Ishikawa (cell line): ENCODE results near the gene SPATA32.

ENCODE experiments used
- CEBPB ChIP-seq: IDR thresholded peaks from 2 replicates; pipeline ENCODE4 v1.6.1; 2012
- CREB1 ChIP-seq: IDR thresholded peaks from 2 replicates; pipeline ENCODE4 v1.6.1; 2012; ENCODE audit warnings: low read depth
- EGR1 ChIP-seq: IDR thresholded peaks from 2 replicates; pipeline ENCODE4 v1.6.1; 2012
- EP300 ChIP-seq: IDR thresholded peaks from 2 replicates; pipeline ENCODE4 v1.6.1; 2012; ENCODE audit warnings: borderline replicate concordance
- FOXM1 ChIP-seq: IDR thresholded peaks from 2 replicates; pipeline ENCODE4 v1.6.1; 2012; ENCODE audit warnings: low read depth, borderline replicate concordance
- NFIC ChIP-seq: IDR thresholded peaks from 2 replicates; pipeline ENCODE4 v1.6.1; 2012
- RAD21 ChIP-seq: IDR thresholded peaks from 2 replicates; pipeline ENCODE4 v1.6.1; 2012; ENCODE audit warnings: low read depth
- TAF1 ChIP-seq: IDR thresholded peaks from 2 replicates; pipeline ENCODE4 v1.6.1; 2012; ENCODE audit warnings: low read depth, mild to moderate bottlenecking
- TCF12 ChIP-seq: IDR thresholded peaks from 2 replicates; pipeline ENCODE4 v1.6.1; 2012; ENCODE audit warnings: low read depth
- TEAD4 ChIP-seq: IDR thresholded peaks from 2 replicates; pipeline ENCODE4 v1.6.1; 2012
- YY1 ChIP-seq: IDR thresholded peaks from 2 replicates; pipeline ENCODE4 v1.6.1; 2012; ENCODE audit warnings: low read depth
- ZBTB7A ChIP-seq: IDR thresholded peaks from 2 replicates; pipeline ENCODE4 v1.6.1; 2012; ENCODE audit warnings: low read depth
- TF ChIP-seq, protein P1 (sequence below): IDR thresholded peaks from 2 replicates; pipeline ENCODE4 v1.6.1; 2012
- TF ChIP-seq, protein P2 (sequence below): IDR thresholded peaks from 2 replicates; pipeline ENCODE4 v1.6.1; 2012; ENCODE audit warnings: low read depth, mild to moderate bottlenecking
- TF ChIP-seq, protein P3 (sequence below): IDR thresholded peaks from 2 replicates; pipeline ENCODE4 v1.6.1; 2012

SPATA32 gene

DNA sequence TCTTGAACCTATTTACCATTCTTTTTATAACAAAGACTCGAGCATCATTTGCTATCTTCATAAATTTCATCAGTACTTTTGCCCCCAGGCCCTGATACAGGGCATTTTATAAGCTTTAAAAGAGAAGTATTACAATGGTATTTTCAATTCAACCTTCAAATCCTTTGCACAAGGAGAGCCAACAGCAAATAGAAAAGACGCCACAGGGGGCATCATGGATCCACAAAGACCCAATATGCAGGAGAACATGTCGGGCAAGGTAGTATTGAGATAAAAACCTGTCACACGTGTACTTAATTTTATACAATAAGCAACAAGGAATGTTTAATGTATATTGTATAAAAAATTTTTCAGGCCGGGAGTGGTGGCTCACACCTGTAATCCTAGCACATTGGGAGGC is 44.7 kb upstream of the SPATA32 start:
- TF ChIP-seq FOXM1: no peak
- no peak for TF ChIP-seq TEAD4
- TF ChIP-seq, protein P1, sequence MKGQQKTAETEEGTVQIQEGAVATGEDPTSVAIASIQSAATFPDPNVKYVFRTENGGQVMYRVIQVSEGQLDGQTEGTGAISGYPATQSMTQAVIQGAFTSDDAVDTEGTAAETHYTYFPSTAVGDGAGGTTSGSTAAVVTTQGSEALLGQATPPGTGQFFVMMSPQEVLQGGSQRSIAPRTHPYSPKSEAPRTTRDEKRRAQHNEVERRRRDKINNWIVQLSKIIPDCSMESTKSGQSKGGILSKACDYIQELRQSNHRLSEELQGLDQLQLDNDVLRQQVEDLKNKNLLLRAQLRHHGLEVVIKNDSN: no peak
- TF ChIP-seq EGR1: no peak
- TF ChIP-seq CEBPB: no peak
- TF ChIP-seq CREB1: no peak
- no peak for TF ChIP-seq YY1
- TF ChIP-seq, protein P2, sequence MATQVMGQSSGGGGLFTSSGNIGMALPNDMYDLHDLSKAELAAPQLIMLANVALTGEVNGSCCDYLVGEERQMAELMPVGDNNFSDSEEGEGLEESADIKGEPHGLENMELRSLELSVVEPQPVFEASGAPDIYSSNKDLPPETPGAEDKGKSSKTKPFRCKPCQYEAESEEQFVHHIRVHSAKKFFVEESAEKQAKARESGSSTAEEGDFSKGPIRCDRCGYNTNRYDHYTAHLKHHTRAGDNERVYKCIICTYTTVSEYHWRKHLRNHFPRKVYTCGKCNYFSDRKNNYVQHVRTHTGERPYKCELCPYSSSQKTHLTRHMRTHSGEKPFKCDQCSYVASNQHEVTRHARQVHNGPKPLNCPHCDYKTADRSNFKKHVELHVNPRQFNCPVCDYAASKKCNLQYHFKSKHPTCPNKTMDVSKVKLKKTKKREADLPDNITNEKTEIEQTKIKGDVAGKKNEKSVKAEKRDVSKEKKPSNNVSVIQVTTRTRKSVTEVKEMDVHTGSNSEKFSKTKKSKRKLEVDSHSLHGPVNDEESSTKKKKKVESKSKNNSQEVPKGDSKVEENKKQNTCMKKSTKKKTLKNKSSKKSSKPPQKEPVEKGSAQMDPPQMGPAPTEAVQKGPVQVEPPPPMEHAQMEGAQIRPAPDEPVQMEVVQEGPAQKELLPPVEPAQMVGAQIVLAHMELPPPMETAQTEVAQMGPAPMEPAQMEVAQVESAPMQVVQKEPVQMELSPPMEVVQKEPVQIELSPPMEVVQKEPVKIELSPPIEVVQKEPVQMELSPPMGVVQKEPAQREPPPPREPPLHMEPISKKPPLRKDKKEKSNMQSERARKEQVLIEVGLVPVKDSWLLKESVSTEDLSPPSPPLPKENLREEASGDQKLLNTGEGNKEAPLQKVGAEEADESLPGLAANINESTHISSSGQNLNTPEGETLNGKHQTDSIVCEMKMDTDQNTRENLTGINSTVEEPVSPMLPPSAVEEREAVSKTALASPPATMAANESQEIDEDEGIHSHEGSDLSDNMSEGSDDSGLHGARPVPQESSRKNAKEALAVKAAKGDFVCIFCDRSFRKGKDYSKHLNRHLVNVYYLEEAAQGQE: no peak
- TF ChIP-seq, protein P3, sequence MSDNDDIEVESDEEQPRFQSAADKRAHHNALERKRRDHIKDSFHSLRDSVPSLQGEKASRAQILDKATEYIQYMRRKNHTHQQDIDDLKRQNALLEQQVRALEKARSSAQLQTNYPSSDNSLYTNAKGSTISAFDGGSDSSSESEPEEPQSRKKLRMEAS: no peak
- no peak for TF ChIP-seq TAF1
- no peak for TF ChIP-seq TCF12
- no peak for TF ChIP-seq EP300
- TF ChIP-seq NFIC: no peak
- no peak for TF ChIP-seq ZBTB7A
- TF ChIP-seq RAD21: no peak

DNA sequence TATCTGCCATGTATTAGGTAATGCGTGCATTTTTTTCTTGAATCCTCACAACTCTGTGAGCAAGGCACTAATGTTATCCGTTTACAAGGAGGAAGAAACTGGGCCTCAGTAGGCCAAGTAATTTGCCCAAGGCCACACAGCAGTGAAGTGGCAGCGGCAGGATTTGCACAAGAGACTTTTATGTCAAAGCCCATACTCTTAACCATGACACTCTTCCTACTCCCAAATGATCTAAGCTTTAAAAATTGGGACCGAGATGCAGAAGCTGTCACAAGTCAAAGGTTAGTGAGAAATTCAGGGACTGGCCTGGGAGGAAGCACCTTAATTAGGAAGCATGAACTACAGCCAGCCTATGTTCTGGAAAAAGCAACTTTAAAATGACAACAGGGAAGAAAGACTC is 44.2 kb upstream of the SPATA32 start:
- TF ChIP-seq EP300: no peak

DNA sequence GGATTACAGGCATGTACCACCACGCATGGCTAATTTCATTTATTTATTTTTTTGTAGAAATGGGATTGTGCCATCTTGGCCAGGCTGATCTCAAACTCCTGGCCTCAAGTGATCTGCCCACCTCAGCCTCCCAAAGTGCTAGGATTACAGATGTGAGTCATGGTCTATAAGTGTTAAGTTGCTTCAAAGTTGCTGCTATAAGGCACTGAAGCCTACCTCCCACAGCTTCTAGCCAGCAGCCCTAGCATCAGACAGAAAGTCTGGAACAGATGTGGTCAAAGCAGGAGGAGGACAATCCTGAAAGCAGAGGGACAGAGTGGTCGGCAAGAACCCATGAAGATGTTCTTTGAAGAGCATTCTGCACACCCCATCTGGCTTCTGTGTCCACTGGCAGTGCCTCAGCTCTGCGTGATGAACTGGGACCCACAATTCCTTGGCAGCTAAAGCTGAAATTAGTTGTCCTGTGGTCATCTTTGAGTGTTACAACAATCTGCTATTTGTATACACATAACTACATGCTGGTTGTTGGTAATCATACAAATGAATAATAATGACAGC is 43.7 kb upstream of the SPATA32 start:
- TF ChIP-seq RAD21: no peak
- TF ChIP-seq TEAD4: no peak
- no peak for TF ChIP-seq ZBTB7A

DNA sequence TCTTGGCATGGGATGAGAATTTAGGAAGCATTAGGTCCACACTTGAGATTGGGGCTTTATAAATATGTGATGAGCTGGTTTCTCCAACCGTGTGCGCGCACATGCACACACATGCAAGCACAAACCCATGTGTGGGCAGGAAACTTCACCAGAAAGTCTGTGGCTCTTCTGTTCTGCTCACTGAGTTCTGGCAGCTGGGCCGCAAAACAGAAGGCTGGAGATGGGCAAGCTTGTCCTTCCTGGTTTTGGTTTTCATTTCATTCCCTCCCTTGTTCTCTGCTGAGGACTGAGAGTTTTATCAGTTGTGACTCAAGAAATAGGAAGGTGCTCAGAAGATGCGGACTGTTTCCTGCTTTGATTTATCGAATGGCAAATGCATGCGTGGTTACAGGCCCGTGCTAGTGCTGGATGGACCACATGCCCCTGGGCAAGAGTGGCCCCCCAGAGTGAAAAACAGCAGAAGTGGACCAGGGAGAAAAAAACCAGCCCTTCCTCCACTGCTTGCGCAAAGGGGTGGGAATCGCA is 40.8 kb upstream of the SPATA32 start:
- TF ChIP-seq TEAD4 (no peak), TCF12 (no peak), YY1 (no peak), EGR1 (no peak), CREB1 (no peak)

DNA sequence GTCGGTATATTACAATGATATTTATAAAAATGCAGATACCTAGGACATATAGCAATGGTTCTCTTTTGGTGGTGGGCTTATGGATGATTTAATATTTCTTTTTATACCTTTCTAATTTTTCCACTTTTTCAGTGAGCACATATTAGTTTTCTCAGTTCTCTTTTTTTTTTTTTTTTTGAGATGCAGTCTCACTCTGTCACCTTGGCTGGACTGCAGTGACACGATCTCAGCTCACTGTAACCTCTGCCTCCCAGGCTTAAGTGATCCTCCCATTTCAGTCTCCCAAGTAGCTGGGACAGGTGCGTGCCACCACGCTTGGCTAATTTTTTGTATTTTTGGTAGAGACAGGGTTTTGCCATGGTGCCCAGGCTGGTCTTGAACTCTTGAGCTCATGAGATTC is 39.8 kb upstream of the SPATA32 start:
- TF ChIP-seq, protein P1: no peak
- TF ChIP-seq CEBPB (no peak), NFIC (no peak), EP300 (no peak), FOXM1 (no peak), EGR1 (no peak), YY1 (no peak), RAD21 (no peak), TEAD4 (no peak), TAF1 (no peak), TCF12 (no peak), CREB1 (no peak)
- TF ChIP-seq, protein P2: no peak
- TF ChIP-seq, protein P3: no peak

DNA sequence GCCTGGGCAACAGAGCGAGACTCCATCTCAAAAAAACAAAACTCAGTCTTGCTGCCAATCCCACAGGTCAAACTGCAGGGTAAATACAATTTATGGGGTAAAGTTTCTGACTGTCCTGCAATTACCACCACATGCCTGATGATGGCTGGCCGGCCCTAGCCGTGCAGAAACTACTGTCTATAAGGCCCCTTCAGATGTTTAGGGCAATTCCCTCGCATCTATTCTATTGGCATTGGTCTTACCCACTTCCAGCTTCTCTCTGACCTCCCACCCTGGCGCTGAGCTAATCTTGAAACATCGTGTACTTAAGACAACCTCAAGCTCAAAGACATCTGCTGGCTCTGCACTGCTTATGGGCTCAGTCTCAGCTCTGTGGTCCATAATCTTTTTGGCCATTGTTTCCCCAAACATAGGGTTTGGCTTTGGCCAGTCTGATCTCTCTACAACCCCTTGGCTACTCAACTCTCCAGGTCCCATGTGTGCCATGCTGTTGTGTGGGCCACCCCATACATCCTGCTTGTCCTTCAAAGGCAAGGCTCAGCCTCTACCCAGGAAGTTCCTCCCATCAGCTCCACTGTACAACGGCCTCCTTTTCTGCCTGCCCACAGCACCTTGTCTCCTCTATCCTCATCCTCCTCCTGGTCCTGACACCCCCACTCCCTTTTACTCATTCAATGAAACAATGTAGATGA is 38.3 kb upstream of the SPATA32 start:
- no peak for TF ChIP-seq ZBTB7A
- TF ChIP-seq TAF1: no peak
- TF ChIP-seq YY1: no peak
- no peak for TF ChIP-seq EGR1
